HepG2 (cell line): ENCODE measurements around the gene WDFY1. TPM values are rescaled to one million over a fixed set of nuclear protein-coding genes. Genes with fewer than 3 reads are reported as not detected.

ENCODE experiments used
- ATAD3A ChIP-seq: sonication (generic); formaldehyde crosslinking; IDR thresholded peaks from 2 replicates; pipeline ENCODE4 v1.4.0; 2020; ENCODE audit warnings: missing genetic modification reagents
- ATF7 ChIP-seq, 2 experiments: fragments of 450-650 bp in 1 of 2; sonication (generic) in 1 of 2; formaldehyde crosslinking in 1 of 2; IDR thresholded peaks; 2 replicates each; pipeline versions ENCODE4 v1.4.0 to v1.6.1; 2016 to 2020; ENCODE audit warnings: antibody characterized with exemption in 1 of 2, mild to moderate bottlenecking in 1 of 2, missing genetic modification reagents in 1 of 2
- CENPT ChIP-seq: sonication (generic); formaldehyde crosslinking; IDR thresholded peaks from 2 replicates; pipeline ENCODE4 v1.8.0; 2022; ENCODE audit warnings: low read depth, mild to moderate bottlenecking, moderate library complexity, missing genetic modification reagents
- GATAD2A ChIP-seq: IDR thresholded peaks from 2 replicates; pipeline ENCODE4 v1.6.1; 2016
- KIAA2018 ChIP-seq: sonication (generic); formaldehyde crosslinking; IDR thresholded peaks from 2 replicates; pipeline ENCODE4 v1.5.0; 2020; ENCODE audit warnings: mild to moderate bottlenecking, missing genetic modification reagents, borderline replicate concordance
- KMT2B ChIP-seq: IDR thresholded peaks from 2 replicates; pipeline ENCODE4 v1.6.1; 2016; ENCODE audit warnings: missing genetic modification reagents, missing compliant biosample characterization
- MBNL3 ChIP-seq: fragments of 250-450 bp; sonication (Bioruptor Pico); conservative IDR thresholded peaks from 2 replicates; pipeline ENCODE4 v1.8.0; 2022; ENCODE audit warnings: mild to moderate bottlenecking, inconsistent platforms
- PCBP1 ChIP-seq: fragments of 200-400 bp; formaldehyde crosslinking; IDR thresholded peaks from 2 replicates; pipeline ENCODE4 v1.6.1; 2017; ENCODE audit warnings: mild to moderate bottlenecking, low read depth, low read length, borderline replicate concordance
- POLR2AphosphoS2 ChIP-seq: IDR thresholded peaks from 2 replicates; pipeline ENCODE4 v1.6.1; 2011; ENCODE audit warnings: low read depth, low read length, improper control_type of control experiment
- SRF ChIP-seq: IDR thresholded peaks from 2 replicates; pipeline ENCODE4 v1.6.1; 2011; ENCODE audit warnings: mild to moderate bottlenecking, low read depth, low read length, moderate library complexity
- TBX3 ChIP-seq: fragments of 450-650 bp; IDR thresholded peaks from 2 replicates; pipeline ENCODE4 v1.6.1; 2017; ENCODE audit warnings: antibody characterized with exemption, mild to moderate bottlenecking, inconsistent platforms, borderline replicate concordance
- ZFP41 ChIP-seq: sonication (generic); formaldehyde crosslinking; IDR thresholded peaks from 2 replicates; pipeline ENCODE4 v1.4.0; 2020; ENCODE audit warnings: mild to moderate bottlenecking, missing genetic modification reagents, borderline replicate concordance
- ZMYM3 ChIP-seq: sonication (generic); formaldehyde crosslinking; IDR thresholded peaks from 2 replicates; pipeline ENCODE4 v1.5.1; 2020; ENCODE audit warnings: mild to moderate bottlenecking, missing genetic modification reagents
- ZNF207 ChIP-seq: fragments of 450-650 bp; IDR thresholded peaks from 2 replicates; pipeline ENCODE4 v1.6.1; 2016; ENCODE audit warnings: antibody characterized with exemption, borderline replicate concordance
- ZNF230 ChIP-seq: sonication (generic); formaldehyde crosslinking; IDR thresholded peaks from 2 replicates; pipeline ENCODE4 v1.4.0; 2020; ENCODE audit warnings: mild to moderate bottlenecking, missing genetic modification reagents
- ZNF276 ChIP-seq: sonication (generic); formaldehyde crosslinking; IDR thresholded peaks from 2 replicates; pipeline ENCODE4 v1.4.0; 2020; ENCODE audit warnings: mild to moderate bottlenecking, low read depth, missing genetic modification reagents
- ZNF740 ChIP-seq: sonication (generic); formaldehyde crosslinking; IDR thresholded peaks from 2 replicates; pipeline ENCODE4 v1.4.0; 2020; ENCODE audit warnings: missing genetic modification reagents
- ZNF891 ChIP-seq: sonication (generic); formaldehyde crosslinking; IDR thresholded peaks from 2 replicates; pipeline ENCODE4 v1.5.0; 2020; ENCODE audit warnings: mild to moderate bottlenecking, missing genetic modification reagents
- ZSCAN20 ChIP-seq: sonication (generic); formaldehyde crosslinking; IDR thresholded peaks from 2 replicates; pipeline ENCODE4 v1.4.0; 2020; ENCODE audit warnings: missing genetic modification reagents, mild to moderate bottlenecking, borderline replicate concordance
- polyA plus RNA-seq, 8 experiments: library from polyadenylated mRNA; depleted of rRNA in 3 of 8; stranded (reverse) in 7 of 8; unstranded in 1 of 8; fragments of >200 nt; fragmentation: Illumina TruSeq in 4 of 8; extraction: Trizol in 4 of 8; gene quantifications; 2 replicates each; pipeline versions ENCODE4 v1.2.1 to v1.2.3, GENCODE V29; 2011 to 2016; ENCODE audit warnings: low read depth in 4 of 8, missing spikeins in 1 of 8, mixed read lengths in 1 of 8; ENCODE audit not compliant: insufficient read depth in 1 of 8
- total RNA-seq, 5 experiments: library from RNA; depleted of rRNA; stranded (reverse); fragments of >200 nt; fragmentation: Illumina TruSeq; extraction: Trizol; gene quantifications; 2 replicates each; pipeline ENCODE4 v1.2.3, GENCODE V29; 2016; ENCODE audit warnings: low read depth in 1 of 5

WDFY1 gene
- total and polyA plus RNA-seq, 2 of the 13 experiments (the other 11 are each of a cell fraction or from before 2014, with no cell fraction given), result 77.0 to 78.4 TPM

GRCh38 chr2:223957092-223957851, 12.1 kb upstream of the WDFY1 start, which contains the start of gene MRPL44 (continued):
- TF ChIP-seq KIAA2018 (CRISPR knock-in tag) (no peak), ZNF740 (CRISPR knock-in tag) (peak; percentile 83; the same call in 1 of the 2 replicates), ZNF276 (peak; percentile 95), KMT2B (peak; percentile 100), ATF7 (IDR thresholded peaks at IDR 0.05) (no peak), ATF7 (CRISPR knock-in tag; IDR thresholded peaks at IDR 0.05) (peak; percentile 92), ZMYM3 (CRISPR knock-in tag) (peak; percentile 89), ZSCAN20 (peak; percentile 87; the same call in 1 of the 2 replicates), ATAD3A (peak; percentile 81; the same call in 1 of the 2 replicates), ZNF891 (peak; percentile 95), POLR2AphosphoS2 (peak; percentile 74; the same call in 1 of the 2 replicates), ZNF230 (CRISPR knock-in tag) (peak; percentile 95), ZFP41 (CRISPR knock-in tag) (no peak), CENPT (CRISPR knock-in tag) (peak; percentile 83; the same call in 1 of the 2 replicates), SRF (peak; percentile 86; the same call in 1 of the 2 replicates), TBX3 (no peak), GATAD2A (CRISPR knock-in tag) (peak; percentile 95), ZNF207 (no peak), PCBP1 (peak; percentile 84; the same call in 1 of the 2 replicates), MBNL3 (CRISPR knock-in tag) (0 out of 2 replicates have a peak, but pooled peaks have one; percentile 63)
